AG04450 (cell line): ENCODE data around the gene ZSCAN12. TPM values are rescaled to one million over a fixed set of nuclear protein-coding genes. Genes with fewer than 3 reads are reported as not detected.
"Not testable (repeated sequence)": the region's sequence is repeated elsewhere in the genome, so short reads cannot be mapped to it uniquely, and the experiment has no call there.

Source experiments
- CTCF ChIA-PET: fragments of 300-600, 350-600 bp; formaldehyde crosslinking; extraction: SDS; loops from one replicate; lab custom pipeline; 2022; ENCODE audit warnings: antibody characterized with exemption, inconsistent platforms; lab: Charles Lee
- POLR2A ChIA-PET: fragments of 350-600 bp; formaldehyde crosslinking; extraction: SDS; loops from one replicate; lab custom pipeline; 2021; ENCODE audit warnings: antibody characterized with exemption, inconsistent platforms; lab: Yijun Ruan, JAX
- DNase-seq: peaks from one replicate; pipeline ENCODE4 v3.0.0-alpha.2; 2011; ENCODE audit warnings: low read depth, low spot score
- H3K27ac ChIP-seq: one replicate; pipeline ENCODE4 v1.5.1; 2012; ENCODE audit warnings: low read depth, low read length, control low read depth
- H3K27me3 ChIP-seq: one replicate; pipeline ENCODE4 v1.6.0; 2012; ENCODE audit warnings: low read length; ENCODE audit not compliant: control insufficient read depth, insufficient read depth
- H3K4me3 ChIP-seq: 2 replicates; pipeline ENCODE4 v1.5.1; 2011; ENCODE audit warnings: mild to moderate bottlenecking, low read depth, low read length, control low read depth
- H3K9me3 ChIP-seq: 2 replicates; pipeline ENCODE4 v1.5.1; 2012; ENCODE audit warnings: low read length; ENCODE audit not compliant: control insufficient read depth, insufficient read depth
- CTCF ChIP-seq: IDR thresholded peaks from 2 replicates; pipeline ENCODE4 v1.5.1; 2011; ENCODE audit warnings: low read depth, low read length, control low read depth, inconsistent platforms
- polyA plus RNA-seq: library from polyadenylated mRNA; depleted of rRNA; stranded (reverse); fragments of >200 nt; gene quantifications from 2 replicates; pipeline ENCODE4 v1.2.3, GENCODE V29; 2011

ZSCAN12 gene
- polyA plus RNA-seq, 1 experiment: 5.5 TPM

GRCh38 chr6:28360961-28361360, 38.6 kb downstream of the ZSCAN12 start:
- no peaks in the 10 kb centered on the region for H3K27me3 ChIP-seq
- TF ChIP-seq CTCF: no peak
- ChIA-PET CTCF (interaction anchor here (1.2 kb wide), 1 partner anchor 21 kb away, joined by 4 read pairs; no protein-coding TSS in a partner anchor), POLR2A (no interaction called here)
- H3K4me3 ChIP-seq: no peak overlapping the region
- DNase-seq: no peak
- H3K27ac ChIP-seq: no peak overlapping the region
- no peaks in the 10 kb centered on the region; the same call in 1 of the 2 replicates for H3K9me3 ChIP-seq

- POLR2A ChIA-PET, DNase-seq, CTCF ChIA-PET, H3K4me3 ChIP-seq, H3K27me3 ChIP-seq, H3K9me3 ChIP-seq, H3K27ac ChIP-seq: not testable (repeated sequence)
Measured at GRCh38 chr6:28359562-28359961, 40.0 kb downstream of the ZSCAN12 start.

GRCh38 chr6:28357036-28357435, 42.5 kb downstream of the ZSCAN12 start:
- Histone ChIP-seq H3K4me3 (no peak overlapping the region), H3K27ac (no peak overlapping the region), H3K9me3 (peaks cover 3% of the 10 kb centered on the region; the same call in 1 of the 2 replicates), H3K27me3 (no peaks in the 10 kb centered on the region)
- no peak for TF ChIP-seq CTCF
- POLR2A ChIA-PET: interaction anchor here (1.8 kb wide), 1 partner anchor 464 kb away, joined by 6 read pairs; a partner anchor contains a TSS
- DNase-seq: no peak
- CTCF ChIA-PET: interaction anchor here (1.3 to 2.9 kb wide), 10 partner anchors 9 to 234 kb away, joined by 3 to 34 read pairs (median 7); partner anchors contain the start of genes ZKSCAN4, ZKSCAN8 and ZSCAN26

- no peaks in the 10 kb centered on the region for H3K27me3 ChIP-seq
- no peak for DNase-seq
- no peak overlapping the region for H3K4me3 ChIP-seq
- POLR2A ChIA-PET: interaction anchor here (1.0 to 1.8 kb wide), 9 partner anchors 21 to 464 kb away, joined by 3 to 14 read pairs (median 6); partner anchors contain the start of genes PGBD1, ZKSCAN4, ZKSCAN8 and ZSCAN26
- peaks cover 3% of the 10 kb centered on the region; the same call in 1 of the 2 replicates for H3K9me3 ChIP-seq
- CTCF ChIA-PET: interaction anchor here (0.7 to 2.9 kb wide), 38 partner anchors 9 to 1168 kb away, joined by 3 to 34 read pairs (median 5); partner anchors contain the start of genes PGBD1, ZKSCAN4, ZKSCAN8 and ZSCAN26
- peak overlapping the region; percentile 83 for H3K27ac ChIP-seq
- no peak for TF ChIP-seq CTCF
Measured at GRCh38 chr6:28356666-28357020, 42.9 kb downstream of the ZSCAN12 start.

GRCh38 chr6:28355743-28356665, 43.5 kb downstream of the ZSCAN12 start:
- ChIA-PET POLR2A (interaction anchor here (1.0 to 1.8 kb wide), 9 partner anchors 20 to 463 kb away, joined by 3 to 14 read pairs (median 6); partner anchors contain the start of genes PGBD1, ZKSCAN4, ZKSCAN8 and ZSCAN26), CTCF (interaction anchor here (0.6 to 2.9 kb wide), 48 partner anchors 8 to 1784 kb away, joined by 3 to 34 read pairs (median 4); partner anchors contain the start of genes PGBD1, ZKSCAN4, ZKSCAN8 and ZSCAN12)
- TF ChIP-seq CTCF: peak; percentile 76
- Histone ChIP-seq H3K4me3 (peak overlapping the region; percentile 73), H3K27me3 (no peaks in the 10 kb centered on the region), H3K9me3 (peaks cover 3% of the 10 kb centered on the region; the same call in 1 of the 2 replicates), H3K27ac (peak overlapping the region; percentile 83)
- DNase-seq: peak; percentile 82
